Suprapubic skin (tissue), 4 donors: ENCODE measurements around the gene SERPINA1.

Experiments used
- CTCF ChIP-seq, 2 donors: fragments of 200-600 bp in 1 of 2; fragments of 450-650 bp in 1 of 2; sonication (generic) in 1 of 2; IDR thresholded peaks; one replicate each; pipeline ENCODE4 v1.5.1; 2016 to 2019; ENCODE audit warnings: antibody characterized with exemption in 2 of 2, mild to moderate bottlenecking in 1 of 2, moderate library complexity in 1 of 2
- POLR2A ChIP-seq, 2 donors: fragments of 450-650 bp; IDR thresholded peaks; one replicate each; pipeline ENCODE4 v1.6.1; 2017; ENCODE audit warnings: antibody characterized with exemption in 2 of 2, mild to moderate bottlenecking in 2 of 2, moderate library complexity in 2 of 2
- POLR2AphosphoS5 ChIP-seq, 3 donors: sonication (generic); formaldehyde crosslinking; IDR thresholded peaks; one replicate each; pipeline ENCODE4 v1.6.1; 2017; ENCODE audit warnings: antibody characterized with exemption in 3 of 3

- no peak for TF ChIP-seq POLR2AphosphoS5 (IDR thresholded peaks at IDR 0.05)
- TF ChIP-seq CTCF (IDR thresholded peaks at IDR 0.05), result no peak
- no peak for TF ChIP-seq POLR2A (IDR thresholded peaks at IDR 0.05)
Measured at GRCh38 chr14:94375552-94376107, 12.8 kb downstream of the SERPINA1 start.
